Measurements from ENCODE around the gene AP3M1.
"Not testable (repeated sequence)": the region's sequence is repeated elsewhere in the genome, so short reads cannot be mapped to it uniquely, and the experiment has no call there.

AP3M1 gene

DNA sequence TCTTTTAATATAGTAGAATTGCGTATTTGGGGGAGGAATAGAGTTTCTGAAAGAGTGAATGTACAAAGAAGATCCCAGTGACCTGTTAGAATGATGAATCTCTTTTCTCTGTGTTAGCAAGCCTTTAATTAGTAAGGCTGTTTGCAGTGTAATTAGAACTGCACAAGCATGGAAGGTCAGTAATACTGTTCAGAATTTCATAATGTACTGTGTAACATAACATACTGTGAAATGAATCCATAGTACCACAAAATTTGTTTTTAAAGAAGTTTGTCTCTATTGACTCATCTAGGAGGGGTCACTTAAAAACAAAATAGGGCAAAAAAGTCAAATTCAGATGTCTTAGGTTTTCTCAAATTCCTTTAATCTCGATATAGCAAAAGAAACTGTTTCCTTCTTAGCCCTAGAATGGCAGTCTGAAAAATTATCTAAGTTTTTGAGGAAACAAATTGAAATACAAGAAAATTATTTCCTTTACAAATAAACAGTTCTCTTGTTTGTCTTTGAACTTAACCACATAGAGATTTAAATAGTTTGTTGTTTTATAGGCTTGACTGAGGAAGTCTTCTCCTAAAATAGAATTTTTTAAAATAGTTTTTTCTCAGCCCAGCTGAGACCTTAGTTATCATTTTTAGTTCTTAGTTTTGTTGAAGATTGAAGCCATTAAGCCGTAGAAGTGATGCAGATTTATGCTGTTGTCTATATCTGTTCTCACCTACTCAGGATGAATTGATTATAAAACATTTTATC, 12.9 kb upstream of the AP3M1 start:
- DNase-seq = no peak

- DNase-seq = no peak
Measured at GRCh38 chr10:74160013-74160412, 9.4 kb upstream of the AP3M1 start.

DNA sequence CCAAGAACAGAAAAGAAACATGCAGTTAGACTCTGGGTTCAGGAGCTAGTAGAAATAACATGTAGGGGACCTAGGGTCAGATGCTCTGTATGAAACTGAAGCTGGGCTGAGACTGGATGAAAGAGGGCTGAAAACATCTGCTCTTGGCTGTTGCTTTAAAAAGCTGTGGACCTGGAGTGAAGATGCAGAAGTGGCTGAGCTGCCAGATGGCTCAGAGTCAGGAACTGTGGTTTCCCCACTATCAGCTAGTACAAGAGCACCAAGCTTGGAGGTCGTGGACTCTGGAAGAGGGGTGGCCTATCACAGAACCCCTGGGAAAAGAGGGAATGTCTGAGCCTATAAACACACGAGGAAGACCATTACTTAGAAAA, 6.3 kb upstream of the AP3M1 start:
- peak; percentile 42 for DNase-seq

GRCh38 chr10:74153676-74154075, 3.0 kb upstream of the AP3M1 start:
- no peak for DNase-seq

DNA sequence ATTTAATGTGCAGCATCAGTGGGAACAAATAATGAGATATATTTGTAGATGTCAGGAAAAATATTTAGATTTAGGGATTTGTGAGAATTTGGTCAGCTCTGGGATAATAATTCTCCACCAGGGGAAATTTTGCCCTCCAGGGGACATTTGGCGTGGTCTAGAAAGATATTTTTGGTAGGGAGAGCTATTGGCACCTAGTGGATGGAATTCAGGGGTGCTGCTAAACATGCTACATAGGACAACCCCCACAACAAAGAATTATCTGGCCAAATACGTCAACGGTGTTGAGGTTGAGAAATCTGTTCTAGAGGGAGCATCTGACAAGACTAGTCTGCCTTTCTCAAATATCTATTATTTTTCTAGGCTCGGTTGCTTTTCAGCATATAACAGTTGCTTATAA, 2.5 kb upstream of the AP3M1 start:
- no peak for DNase-seq

DNA sequence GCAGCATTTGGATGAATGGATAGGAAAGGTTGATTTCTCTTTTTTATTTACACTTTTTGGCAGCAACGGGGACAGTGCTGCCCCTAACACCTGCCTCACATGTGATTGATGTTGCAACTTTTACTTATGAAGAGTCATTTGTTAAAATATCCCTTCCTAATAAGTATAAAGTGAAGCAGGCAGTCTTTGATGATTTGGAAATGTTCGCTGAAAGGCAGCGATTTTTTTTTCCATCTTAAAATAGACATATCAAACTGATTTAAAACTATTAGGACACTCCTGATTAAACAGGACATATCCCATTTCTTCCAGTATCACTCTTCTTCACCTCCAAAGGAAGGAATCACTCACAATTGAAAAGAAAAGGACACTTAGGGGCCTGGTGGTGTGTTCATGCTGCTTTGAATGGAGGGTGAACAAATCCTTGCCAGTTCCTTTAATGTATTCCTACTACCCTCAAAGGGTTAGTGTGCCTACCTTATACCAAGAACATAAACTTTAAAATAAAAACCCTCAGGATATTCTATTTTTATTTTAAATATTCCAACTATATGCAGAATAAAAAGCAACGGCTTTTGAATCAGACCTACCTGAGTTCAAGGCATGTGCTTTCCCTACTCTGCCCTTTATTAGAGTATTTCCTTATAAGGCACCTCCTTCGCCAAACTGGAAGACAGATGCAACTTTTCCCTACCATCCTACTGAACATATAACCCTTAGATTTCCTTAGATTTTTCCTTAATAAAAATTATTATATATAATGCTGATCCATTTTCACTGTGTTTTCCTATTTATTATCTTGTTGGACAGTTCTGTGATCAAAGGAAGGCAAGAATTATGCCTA, 1.5 kb upstream of the AP3M1 start:
- no peak for DNase-seq

DNA sequence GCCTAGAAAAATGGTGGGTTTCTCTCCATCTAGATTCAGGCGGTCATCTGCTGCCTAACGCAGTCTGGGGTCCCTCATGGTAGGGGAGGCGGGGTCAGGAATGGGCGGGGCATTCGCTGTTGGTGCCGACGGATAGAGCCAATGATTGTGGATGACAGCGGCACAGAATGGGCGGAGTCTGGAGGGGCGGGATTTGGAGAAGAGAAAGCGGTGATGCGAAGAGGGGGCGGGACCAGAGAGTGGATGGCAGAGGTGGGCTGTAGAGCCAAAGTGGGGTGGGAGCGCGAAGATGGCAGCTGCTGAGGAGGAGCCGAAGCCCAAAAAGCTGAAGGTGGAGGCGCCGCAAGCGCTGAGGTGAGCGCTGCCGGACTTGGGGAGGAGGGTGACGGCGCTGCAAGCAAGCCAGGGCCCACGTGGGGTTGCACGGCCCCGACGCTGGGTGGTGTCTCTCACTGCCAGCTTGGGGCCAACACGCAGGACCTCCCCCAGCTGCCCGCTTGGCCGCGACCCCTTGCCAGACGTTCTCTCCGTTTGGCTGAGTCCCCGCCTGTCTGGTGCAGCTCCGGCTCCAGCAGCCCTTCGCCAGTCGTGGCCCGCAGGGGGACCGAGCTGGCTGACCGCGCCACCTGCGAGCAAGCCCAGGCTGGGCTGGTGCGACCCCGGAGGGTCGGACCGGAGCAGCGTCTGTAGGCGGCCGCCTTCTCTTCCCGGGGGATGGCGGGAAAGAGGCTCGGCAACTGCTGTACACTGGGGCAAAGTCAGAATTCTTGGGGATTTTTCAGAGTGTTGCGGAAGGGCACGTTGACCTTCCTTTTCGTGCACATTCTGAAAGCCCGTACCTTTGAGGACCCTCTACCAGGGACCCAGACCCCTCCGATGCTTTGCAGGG, 606 bp upstream of the AP3M1 start, which contains the start of gene ADK:
ADK (plus strand) TSS at position 232 of the 889 bp plus-strand sequence; CDS start at position 290, 58 bp downstream.
- peak; percentile 97 for DNase-seq

- not testable (repeated sequence) for DNase-seq
Measured at GRCh38 chr10:74146980-74147379, 3.6 kb downstream of the AP3M1 start.

- no peak for DNase-seq
Measured at GRCh38 chr10:74145133-74145532, 5.5 kb downstream of the AP3M1 start.

DNA sequence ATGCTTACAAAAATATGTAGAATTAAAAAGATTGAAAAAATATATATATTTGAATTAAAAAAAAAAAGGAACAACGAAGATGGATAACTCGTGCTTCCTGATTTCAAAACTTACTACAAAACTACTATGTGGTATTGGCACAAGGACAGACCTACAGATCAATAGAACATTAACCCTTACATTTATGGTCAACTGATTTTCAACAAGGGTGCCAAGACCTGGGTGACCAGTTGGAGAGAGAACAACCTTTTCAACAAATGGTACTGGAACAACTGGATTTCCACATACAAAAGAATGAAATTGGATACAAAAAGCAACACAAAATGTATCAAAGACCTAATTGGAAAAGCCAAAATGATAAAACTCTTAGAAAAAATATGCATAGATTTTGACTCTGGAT, 10.1 kb downstream of the AP3M1 start:
- no peak for DNase-seq

GRCh38 chr10:74139981-74140380, 10.6 kb downstream of the AP3M1 start:
- no peak for DNase-seq

GRCh38 chr10:74138596-74138995, 12.0 kb downstream of the AP3M1 start:
- not testable (repeated sequence) for DNase-seq

- no peak for DNase-seq
Measured at GRCh38 chr10:74137992-74138391, 12.6 kb downstream of the AP3M1 start.

DNA sequence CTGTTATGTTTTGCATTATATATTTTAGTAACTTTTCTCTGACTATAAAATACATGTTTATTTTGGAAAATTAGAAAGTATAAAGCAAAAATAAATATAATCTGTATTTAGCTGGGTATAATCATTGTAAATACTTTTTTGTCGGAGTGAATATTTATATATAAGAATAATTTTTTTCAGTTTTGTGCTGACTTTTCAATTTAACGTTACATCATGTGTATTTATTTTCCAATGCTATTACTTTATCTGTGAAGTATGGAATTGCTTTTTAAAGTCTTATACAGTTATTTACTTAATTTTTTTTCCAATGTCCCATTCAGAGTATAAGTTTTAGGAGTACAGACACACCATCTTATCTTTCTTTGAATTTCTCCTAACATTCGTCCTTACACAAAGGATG, 15.2 kb downstream of the AP3M1 start:
- DNase-seq = no peak

DNA sequence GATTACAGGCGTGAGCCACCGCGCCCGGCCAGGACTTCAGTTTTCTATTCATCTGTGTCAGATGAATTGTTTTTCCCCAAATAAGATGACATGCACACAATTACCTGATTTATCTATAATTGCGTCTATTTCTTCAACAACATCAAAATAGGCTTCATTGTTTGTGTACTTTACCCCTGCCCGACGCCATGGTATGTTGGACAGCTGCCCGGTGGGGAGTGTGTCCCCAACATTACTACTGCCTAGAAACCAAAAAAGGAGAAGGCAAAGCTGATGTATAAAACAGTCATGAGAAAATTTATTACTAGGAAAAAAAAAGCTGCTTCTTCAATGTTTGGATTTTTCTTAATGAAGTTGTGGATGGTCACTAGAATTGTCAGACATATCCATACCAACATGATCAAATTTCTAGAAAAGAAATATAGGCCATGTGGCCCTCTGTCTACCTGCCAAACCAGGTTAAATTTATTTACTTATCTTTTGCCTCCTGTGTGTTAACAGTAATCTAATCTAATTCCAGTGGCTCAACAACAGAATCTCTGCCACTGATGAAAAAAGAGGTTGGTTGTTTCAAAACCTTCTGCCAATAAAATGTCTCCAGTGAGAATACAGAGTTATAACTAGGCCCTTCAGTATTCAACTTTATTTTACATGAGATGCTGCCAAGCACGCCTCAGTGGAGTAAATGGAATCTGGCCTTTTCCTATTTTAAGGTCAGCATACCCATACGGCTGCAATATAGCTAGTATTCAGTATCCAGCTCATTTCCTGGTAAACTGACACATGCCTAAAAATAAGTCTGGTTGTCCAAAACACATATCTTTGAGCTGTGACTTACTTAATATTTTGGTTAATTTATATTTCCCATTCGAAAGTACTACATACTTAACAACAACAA, 16.5 kb downstream of the AP3M1 start:
- DNase-seq = no peak

DNA sequence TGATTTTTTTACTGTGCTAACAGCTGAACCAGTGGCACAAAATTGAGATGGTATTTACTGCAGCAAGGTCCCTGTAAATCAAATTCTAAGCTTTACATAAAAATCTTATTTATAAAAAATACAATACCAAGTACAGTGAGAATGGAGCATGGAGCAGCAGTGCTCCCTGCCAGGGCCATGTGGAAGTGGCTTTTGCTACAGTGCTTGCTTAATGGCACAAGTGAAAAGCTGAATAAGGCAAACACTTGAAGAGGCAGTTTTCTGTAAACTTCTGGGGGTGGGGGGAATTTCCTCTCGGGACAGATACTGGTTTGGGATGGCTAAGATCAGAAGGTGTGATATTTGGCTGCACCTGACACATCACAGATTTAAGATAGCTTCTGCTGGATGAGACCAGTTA, 27.5 kb downstream of the AP3M1 start:
- no peak for DNase-seq

- DNase-seq = no peak
Measured at GRCh38 chr10:74122060-74122459, 28.6 kb downstream of the AP3M1 start.

GRCh38 chr10:74121368-74121767, 29.3 kb downstream of the AP3M1 start:
- no peak for DNase-seq

DNA sequence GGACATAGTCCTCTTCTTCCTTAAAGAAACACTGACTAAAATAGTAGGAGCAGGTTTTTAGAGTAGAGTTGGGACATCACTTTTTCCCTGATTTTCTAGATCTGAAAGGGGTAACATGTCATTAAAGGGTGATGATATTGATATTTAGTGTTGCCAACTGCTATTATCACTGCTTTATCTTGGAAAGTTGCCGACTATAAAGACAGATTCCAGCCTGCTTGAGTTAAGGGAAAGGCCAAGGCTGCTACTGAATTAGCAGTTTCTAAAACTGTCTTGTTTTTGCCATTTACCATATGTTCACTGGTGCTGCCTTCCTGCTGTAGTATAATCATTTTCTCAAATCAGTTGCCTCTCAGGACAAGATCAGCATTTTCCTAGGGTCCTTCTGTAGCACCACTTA, 29.7 kb downstream of the AP3M1 start:
- DNase-seq = no peak

- no peak for DNase-seq
Measured at GRCh38 chr10:74118804-74119203, 31.8 kb downstream of the AP3M1 start.

DNA sequence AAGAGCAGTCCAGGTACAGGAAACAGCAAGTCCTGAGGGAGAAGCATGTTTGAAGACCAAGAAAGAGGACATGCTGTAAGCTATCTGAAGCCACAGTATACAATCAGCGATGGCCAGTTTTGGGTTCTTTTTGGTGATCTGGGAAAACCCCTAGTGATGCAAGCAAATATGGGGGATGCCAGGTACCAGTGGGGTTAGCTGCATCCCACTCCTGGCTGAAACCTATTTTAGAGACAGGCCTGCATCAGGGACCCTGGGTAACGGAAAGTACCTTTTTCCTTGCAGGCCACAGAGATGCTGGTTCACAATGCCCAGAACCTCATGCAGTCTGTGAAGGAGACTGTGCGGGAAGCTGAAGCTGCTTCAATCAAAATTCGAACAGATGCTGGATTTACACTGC, 32.9 kb downstream of the AP3M1 start:
- no peak for DNase-seq

DNA sequence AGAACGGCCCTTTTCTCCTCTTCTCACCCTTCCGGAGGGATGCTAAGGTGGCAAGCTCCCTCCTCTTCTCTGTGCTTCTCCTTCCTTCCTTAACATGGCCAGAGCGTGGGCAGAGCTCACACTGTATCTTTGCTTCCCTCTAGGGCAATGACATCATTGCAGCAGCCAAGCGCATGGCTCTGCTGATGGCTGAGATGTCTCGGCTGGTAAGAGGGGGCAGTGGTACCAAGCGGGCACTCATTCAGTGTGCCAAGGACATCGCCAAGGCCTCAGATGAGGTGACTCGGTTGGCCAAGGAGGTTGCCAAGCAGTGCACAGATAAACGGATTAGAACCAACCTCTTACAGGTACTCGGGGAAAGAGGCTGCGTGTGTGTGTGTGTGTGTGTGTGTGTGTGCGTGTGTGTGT, 36.6 kb downstream of the AP3M1 start:
- DNase-seq = no peak
